Measurements from ENCODE around the gene COL5A2.

DNA sequence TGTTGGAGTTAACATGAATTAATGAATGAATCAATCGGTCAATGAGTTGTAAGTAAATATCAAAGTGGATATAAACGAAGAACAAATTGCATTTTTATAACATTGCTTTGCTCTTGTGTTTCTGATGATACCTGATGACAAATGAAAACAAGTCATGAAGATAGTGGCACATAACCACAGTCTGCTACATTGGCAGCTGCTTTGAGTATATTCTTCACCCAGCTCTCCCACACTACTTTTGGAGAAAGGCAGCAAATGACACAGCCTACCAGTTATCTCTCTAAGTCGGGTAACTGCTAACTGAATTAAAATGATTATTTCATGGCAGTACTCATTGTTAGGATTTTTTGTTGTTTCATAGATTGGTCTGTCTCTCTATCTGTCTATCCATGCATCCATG lies 76.8 kb downstream of the COL5A2 start:
- no peak for TF ChIP-seq POLR2AphosphoS5 (IDR thresholded peaks at IDR 0.05; ENCODE audit: low read depth, low read length)
- TF ChIP-seq POLR2A (IDR thresholded peaks at IDR 0.05; ENCODE audit: low read depth, low read length) = no peak

Measured in GM12892 (cell line).